H9 (cell line): ENCODE measurements around the gene RND3. TPM values are rescaled to one million over a fixed set of nuclear protein-coding genes. Genes with fewer than 3 reads are reported as not detected.

Source experiments
- DNase-seq: peaks from one replicate; pipeline ENCODE4 v3.0.0-alpha.2; 2017
- H2AFZ ChIP-seq: one replicate; pipeline ENCODE4 v1.6.1; 2013; ENCODE audit warnings: mild to moderate bottlenecking, low read length, control low read depth, moderate library complexity
- H2AK5ac ChIP-seq: 2 replicates; pipeline ENCODE4 v1.6.1; 2013; ENCODE audit warnings: low read length, control low read depth, mixed read lengths; ENCODE audit not compliant: insufficient read length
- H2BK120ac ChIP-seq: one replicate; pipeline ENCODE4 v1.6.1; 2013; ENCODE audit warnings: low read depth, mild to moderate bottlenecking, low read length, control low read depth, inconsistent platforms; ENCODE audit not compliant: poor library complexity, severe bottlenecking
- H2BK12ac ChIP-seq: 2 replicates; pipeline ENCODE4 v1.6.1; 2013; ENCODE audit warnings: low read length, control low read depth, mixed read lengths, low read depth; ENCODE audit not compliant: insufficient read length
- H2BK15ac ChIP-seq: 2 replicates; pipeline ENCODE4 v1.6.1; 2013; ENCODE audit warnings: low read depth, low read length, control low read depth
- H2BK20ac ChIP-seq: one replicate; pipeline ENCODE4 v1.6.1; 2013; ENCODE audit warnings: low read depth, mild to moderate bottlenecking, low read length, control low read depth, inconsistent platforms; ENCODE audit not compliant: poor library complexity, severe bottlenecking
- H2BK5ac ChIP-seq: 2 replicates; pipeline ENCODE4 v1.6.1; 2013; ENCODE audit warnings: low read length, control low read depth, mixed read lengths; ENCODE audit not compliant: insufficient read length
- H3K14ac ChIP-seq: 2 replicates; pipeline ENCODE4 v1.6.1; 2013; ENCODE audit warnings: low read length, control low read depth; ENCODE audit not compliant: insufficient read depth
- H3K18ac ChIP-seq: 2 replicates; pipeline ENCODE4 v1.6.1; 2013; ENCODE audit warnings: low read depth, mild to moderate bottlenecking, mixed read lengths, low read length, control low read depth; ENCODE audit not compliant: insufficient read length
- H3K23ac ChIP-seq: 2 replicates; pipeline ENCODE4 v1.6.1; 2013; ENCODE audit warnings: low read length, control low read depth, mixed read lengths, low read depth; ENCODE audit not compliant: insufficient read length
- H3K23me2 ChIP-seq: 2 replicates; pipeline ENCODE4 v1.6.1; 2013; ENCODE audit warnings: low read depth, mild to moderate bottlenecking, mixed read lengths, low read length, control low read depth; ENCODE audit not compliant: insufficient read length, poor library complexity, severe bottlenecking
- H3K27ac ChIP-seq: 2 replicates; pipeline ENCODE4 v1.5.1; 2013; ENCODE audit warnings: low read length, control low read depth, mixed read lengths, low read depth; ENCODE audit not compliant: insufficient read length
- H3K27me3 ChIP-seq: 2 replicates; pipeline ENCODE4 v1.6.1; 2013; ENCODE audit warnings: low read length, control low read depth, inconsistent platforms; ENCODE audit not compliant: insufficient read depth
- H3K4ac ChIP-seq: 2 replicates; pipeline ENCODE4 v1.6.1; 2013; ENCODE audit warnings: low read depth, mild to moderate bottlenecking, control low read depth, inconsistent platforms, low read length, moderate library complexity
- H3K4me1 ChIP-seq: 2 replicates; pipeline ENCODE4 v1.6.1; 2013; ENCODE audit warnings: low read length, control low read depth, inconsistent platforms; ENCODE audit not compliant: insufficient read depth
- H3K4me2 ChIP-seq: 2 replicates; pipeline ENCODE4 v1.6.1; 2013; ENCODE audit warnings: low read length, control low read depth, mixed read lengths; ENCODE audit not compliant: insufficient read length, insufficient read depth
- H3K56ac ChIP-seq: 2 replicates; pipeline ENCODE4 v1.6.1; 2013; ENCODE audit warnings: low read depth, mild to moderate bottlenecking, mixed read lengths, low read length, control low read depth; ENCODE audit not compliant: insufficient read length
- H3K79me1 ChIP-seq: 2 replicates; pipeline ENCODE4 v1.6.1; 2013; ENCODE audit warnings: low read depth, mild to moderate bottlenecking, moderate library complexity, low read length, control low read depth, inconsistent platforms; ENCODE audit not compliant: insufficient read depth, poor library complexity, severe bottlenecking
- H3K79me2 ChIP-seq: 2 replicates; pipeline ENCODE4 v1.6.1; 2013; ENCODE audit warnings: low read length, control low read depth, inconsistent platforms; ENCODE audit not compliant: insufficient read depth
- H3K9ac ChIP-seq: 2 replicates; pipeline ENCODE4 v1.6.1; 2013; ENCODE audit warnings: low read length, control low read depth, mixed read lengths; ENCODE audit not compliant: insufficient read length; ENCODE audit errors: extremely low read depth
- H3K9me3 ChIP-seq: one replicate; pipeline ENCODE4 v1.6.1; 2013; ENCODE audit warnings: low read depth, low read length, inconsistent platforms; ENCODE audit not compliant: control insufficient read depth
- H3T11ph ChIP-seq: one replicate; pipeline ENCODE4 v1.6.1; 2013; ENCODE audit warnings: mild to moderate bottlenecking, low read length, control low read depth, inconsistent platforms
- H4K20me1 ChIP-seq: one replicate; pipeline ENCODE4 v1.6.1; 2013; ENCODE audit not compliant: control insufficient read depth, insufficient read length, insufficient read depth
- H4K5ac ChIP-seq: 2 replicates; pipeline ENCODE4 v1.6.1; 2013; ENCODE audit warnings: low read depth, mild to moderate bottlenecking, mixed read lengths, low read length, control low read depth; ENCODE audit not compliant: insufficient read length
- H4K8ac ChIP-seq: replicated peaks from 2 replicates; pipeline ENCODE4 v1.6.1; 2013; ENCODE audit warnings: low read length, control low read depth, mixed read lengths, low read depth; ENCODE audit not compliant: insufficient read length
- H4K91ac ChIP-seq: 2 replicates; pipeline ENCODE4 v1.6.1; 2013; ENCODE audit warnings: low read depth, mild to moderate bottlenecking, moderate library complexity, mixed read lengths, low read length, control low read depth; ENCODE audit not compliant: insufficient read length
- H3K27ac Mint-ChIP-seq, 3 experiments: 2 replicates in 2 of 3; 3 replicates in 1 of 3; pipeline ENCODE4 v1.8.0; 2020 to 2021; ENCODE audit warnings: mixed read lengths in 3 of 3, mild to moderate bottlenecking in 1 of 3, moderate library complexity in 1 of 3
- H3K27me3 Mint-ChIP-seq: 2 replicates; pipeline ENCODE4 v1.8.0; 2021; ENCODE audit warnings: low read depth, mild to moderate bottlenecking, moderate library complexity, mixed read lengths
- H3K36me3 Mint-ChIP-seq, 3 experiments: 2 replicates in 2 of 3; 3 replicates in 1 of 3; pipeline ENCODE4 v1.8.0; 2020 to 2021; ENCODE audit warnings: low read depth in 3 of 3, mixed read lengths in 3 of 3; ENCODE audit not compliant: insufficient read depth in 1 of 3
- H3K4me1 Mint-ChIP-seq, 2 experiments: 2 replicates each; pipeline ENCODE4 v1.8.0; 2020; ENCODE audit warnings: mixed read lengths in 2 of 2
- H3K4me3 Mint-ChIP-seq, 2 experiments: 2 replicates in 1 of 2; 3 replicates in 1 of 2; pipeline ENCODE4 v1.8.0; 2020 to 2021; ENCODE audit warnings: mild to moderate bottlenecking in 2 of 2, mixed read lengths in 2 of 2, moderate library complexity in 1 of 2
- H3K9me3 Mint-ChIP-seq, 2 experiments: 2 replicates in 1 of 2; 3 replicates in 1 of 2; pipeline ENCODE4 v1.8.0; 2020; ENCODE audit warnings: mild to moderate bottlenecking in 2 of 2, mixed read lengths in 2 of 2, moderate library complexity in 1 of 2
- CTCF ChIP-seq: fragments of 200-600 bp; sonication (generic); conservative IDR thresholded peaks from 3 replicates; pipeline ENCODE4 v1.8.0; 2021; ENCODE audit warnings: antibody characterized with exemption, mild to moderate bottlenecking
- WGBS: extraction: QIAGEN DNeasy Blood & Tissue Kit; methylation state at CpG from one replicate; pipeline ENCODE4 v1.1.7; 2013; ENCODE audit warnings: missing lambda C conversion rate, low lambda C conversion rate, mixed read lengths; ENCODE audit not compliant: insufficient read length; ENCODE audit errors: extremely low coverage; 5-methylcytosine and 5-hydroxymethylcytosine counted together
- total RNA-seq: library from RNA; stranded (reverse); gene quantifications from 2 replicates; pipeline ENCODE4 v1.2.1, GENCODE V29; 2021

RND3 gene
- total RNA-seq, 1 experiment from 2014 or later, result 62.6 TPM

GRCh38 chr2:150438654-150439053 lies 48.8 kb downstream of the RND3 start:
- Histone ChIP-seq H3K27me3 (no peaks in the 10 kb centered on the region), H3K4ac (no peak overlapping the region), H3K18ac (no peak overlapping the region), H3T11ph (no peak overlapping the region), H2AK5ac (no peak overlapping the region), H3K79me1 (no peaks in the 10 kb centered on the region), H2BK12ac (no peak overlapping the region), H3K9ac (no peak overlapping the region), H2BK20ac (no peak overlapping the region), H3K56ac (no peak overlapping the region), H3K23me2 (no peaks in the 10 kb centered on the region), H4K20me1 (no peaks in the 10 kb centered on the region), H3K4me1 (no peaks in the 10 kb centered on the region), H3K9me3 (no peaks in the 10 kb centered on the region), H2AFZ (no peak overlapping the region), H2BK120ac (no peak overlapping the region), H3K23ac (no peak overlapping the region), H4K91ac (no peak overlapping the region), H4K5ac (no peak overlapping the region), H3K4me2 (no peak overlapping the region), H3K79me2 (no peaks in the 10 kb centered on the region), H2BK5ac (no peak overlapping the region), H4K8ac (no peak overlapping the region), H3K14ac (no peak overlapping the region), H2BK15ac (no peak overlapping the region), H3K27ac (no peak overlapping the region)
- no peak for DNase-seq
- Mint-ChIP-seq H3K4me1 (no peaks in the 10 kb centered on the region), H3K27me3 (0 out of 2 replicates have a peak, but pooled peaks cover 1% of the 10 kb centered on the region), H3K9me3 (peaks cover 18 to 19% of the 10 kb centered on the region in 2 experiments; a peak in 4 of 5 replicates), H3K27ac (no peak overlapping the region), H3K4me3 (no peak overlapping the region), H3K36me3 (peaks cover 10 to 21% (median 18%) of the 10 kb centered on the region in 3 experiments; a peak in 6 of 7 replicates)
- no peak for TF ChIP-seq CTCF
- 100% methylated on average over 1 of the region's 2 CpGs for WGBS
